ENCODE results near the gene PAK5. TPM values are rescaled to one million over a fixed set of nuclear protein-coding genes. Genes with fewer than 3 reads are reported as not detected.

PAK5 gene
- polyA plus RNA-seq, 3 donors = 0.32 to 0.45 (median 0.42) TPM

DNA sequence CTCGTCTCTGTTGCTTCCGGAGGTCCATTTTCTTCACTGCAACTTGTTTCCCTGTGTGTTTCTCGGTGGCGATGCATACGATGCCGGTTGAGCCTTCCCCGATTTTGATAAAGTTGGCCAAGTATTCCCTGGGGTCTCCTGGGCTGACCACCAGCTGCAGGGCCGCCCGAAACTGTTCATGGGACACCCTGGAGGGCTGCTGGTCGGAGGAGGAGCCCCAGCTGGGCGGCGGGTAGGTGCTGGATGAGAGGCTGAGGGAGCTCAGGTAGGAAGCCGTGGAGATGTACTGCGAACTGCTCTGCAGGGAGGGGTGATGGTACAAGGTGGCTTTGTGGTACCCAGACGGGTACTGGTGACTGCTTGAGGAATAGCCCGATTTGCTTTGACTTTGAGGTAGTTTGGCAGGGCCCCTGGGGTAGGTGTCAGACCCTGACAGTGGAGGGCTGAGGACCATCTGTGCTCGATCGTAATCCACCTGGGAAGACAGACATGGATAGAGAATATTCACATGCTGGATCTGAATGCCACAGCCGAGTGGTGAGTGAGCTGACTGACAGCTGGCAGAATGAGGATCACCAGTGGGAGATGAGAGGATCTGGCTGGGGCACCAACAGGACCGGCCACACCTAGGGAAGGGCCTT lies 272.8 kb downstream of the PAK5 start:
- DNase-seq (ENCODE audit: extremely low read depth in 1 of 11, low read depth in 9 of 11, low spot score in 4 of 11) = no peak

- no peak for DNase-seq (ENCODE audit: extremely low read depth in 1 of 11, low read depth in 9 of 11, low spot score in 4 of 11)
These were observed 281.5 kb downstream of the PAK5 start for GRCh38 chr20:9557411-9557810.

- no peak for DNase-seq (ENCODE audit: extremely low read depth in 1 of 11, low read depth in 9 of 11, low spot score in 4 of 11)
These were observed 283.1 kb downstream of the PAK5 start for GRCh38 chr20:9555781-9556180.

DNA sequence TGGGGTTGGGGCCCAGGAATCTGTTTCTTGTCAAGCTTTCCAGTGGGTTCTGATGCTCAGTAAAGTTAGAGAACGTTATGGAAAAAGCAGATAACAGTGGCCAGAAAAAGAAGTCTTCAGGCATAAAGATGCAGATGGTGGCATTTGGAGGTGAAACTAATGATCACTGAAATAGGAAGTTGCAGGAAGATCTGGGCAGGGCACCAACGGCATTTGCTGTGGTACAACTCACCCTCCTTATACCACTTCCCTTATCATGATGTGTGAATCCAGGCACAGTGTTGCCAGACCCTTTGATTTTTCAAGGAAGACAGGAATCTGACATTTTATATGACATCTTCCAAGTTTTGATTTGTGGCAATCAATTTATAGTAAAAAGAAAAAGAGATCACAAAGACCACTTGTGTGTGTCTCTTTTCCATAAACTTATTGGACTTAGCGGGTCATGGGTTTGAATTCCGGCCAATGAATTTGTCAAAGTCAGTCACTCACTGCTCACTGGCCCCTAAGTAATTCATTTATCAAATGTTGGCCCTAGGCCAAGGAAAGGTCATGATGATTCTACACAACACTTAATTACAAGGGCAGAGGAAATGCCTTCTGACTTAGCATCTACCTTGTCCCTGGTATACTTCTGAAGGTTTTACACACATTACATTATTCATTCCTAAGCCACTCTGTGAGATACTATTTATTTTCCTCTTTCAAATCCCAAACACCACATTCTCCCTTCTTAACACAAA lies 286.9 kb downstream of the PAK5 start:
- DNase-seq (ENCODE audit: extremely low read depth in 1 of 11, low read depth in 9 of 11, low spot score in 4 of 11) = no peak

DNA sequence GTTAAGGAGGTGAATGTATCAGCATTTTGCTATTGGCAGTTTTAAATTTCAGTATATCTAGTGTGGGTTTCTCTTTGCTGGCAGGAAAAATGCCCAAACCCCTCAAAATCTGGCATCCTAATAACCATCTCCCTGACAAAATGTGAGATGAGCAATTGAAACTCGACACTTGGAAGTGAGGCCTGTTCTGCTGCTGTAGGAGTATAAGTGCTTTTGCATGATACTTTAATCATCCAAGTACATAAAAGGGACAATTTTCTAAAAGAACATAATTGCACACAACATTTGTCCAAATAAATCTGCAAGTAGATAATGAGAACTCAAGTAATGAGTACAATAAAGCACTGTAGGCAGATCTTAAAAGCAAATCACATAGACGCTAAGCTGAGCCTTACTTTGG lies 288.0 kb downstream of the PAK5 start:
- no peak for DNase-seq (ENCODE audit: extremely low read depth in 1 of 11, low read depth in 9 of 11, low spot score in 4 of 11)

GRCh38 chr20:9550283-9550682 lies 288.6 kb downstream of the PAK5 start:
- DNase-seq (ENCODE audit: extremely low read depth in 1 of 11, low read depth in 9 of 11, low spot score in 4 of 11) = no peak

GRCh38 chr20:9543214-9543613 lies 295.7 kb downstream of the PAK5 start:
- DNase-seq (ENCODE audit: extremely low read depth in 1 of 11, low read depth in 9 of 11, low spot score in 4 of 11) = no peak

DNA sequence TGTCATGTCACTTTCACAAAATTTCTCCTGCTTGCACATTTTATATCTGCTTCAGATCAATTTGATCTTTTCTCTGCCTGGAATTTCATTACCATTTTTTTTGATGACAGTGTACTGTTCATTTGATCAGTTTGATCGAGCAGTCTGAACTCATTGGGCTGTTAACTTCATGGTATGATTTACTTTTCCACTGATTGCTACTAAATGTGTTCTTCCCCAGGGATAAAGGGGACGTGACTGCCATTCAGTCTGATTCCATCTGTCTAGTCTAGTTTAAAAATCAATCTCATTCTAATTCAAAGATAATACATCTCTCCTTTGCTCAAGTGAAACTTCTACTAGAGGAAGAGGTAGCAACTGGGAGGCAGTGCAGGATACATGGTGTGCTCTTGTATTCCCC lies 303.4 kb downstream of the PAK5 start:
- DNase-seq (ENCODE audit: extremely low read depth in 1 of 11, low read depth in 9 of 11, low spot score in 4 of 11) = no peak

DNA sequence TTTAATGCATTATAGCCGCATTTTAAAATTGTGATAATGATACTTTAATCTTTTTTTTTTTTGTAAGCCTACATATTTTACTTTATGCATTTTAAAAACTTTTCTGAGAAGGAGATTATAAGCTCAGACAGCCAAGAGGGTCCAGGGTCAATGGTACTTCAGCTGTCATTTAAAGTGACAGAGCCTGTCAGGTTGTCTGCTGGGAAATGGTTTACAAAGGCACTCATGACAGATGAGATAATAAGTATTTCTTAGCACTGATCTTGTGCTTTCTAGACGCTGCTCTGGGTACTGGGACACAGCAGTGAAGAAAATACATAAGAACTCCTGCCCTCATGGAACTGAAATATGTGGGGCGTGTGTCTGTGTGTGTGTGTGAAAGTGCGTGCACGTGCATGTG lies 304.9 kb downstream of the PAK5 start:
- no peak for DNase-seq (ENCODE audit: extremely low read depth in 1 of 11, low read depth in 9 of 11, low spot score in 4 of 11)

GRCh38 chr20:9532069-9532838 lies 306.6 kb downstream of the PAK5 start:
- DNase-seq (ENCODE audit: extremely low read depth in 1 of 11, low read depth in 9 of 11, low spot score in 4 of 11) = no peak

DNA sequence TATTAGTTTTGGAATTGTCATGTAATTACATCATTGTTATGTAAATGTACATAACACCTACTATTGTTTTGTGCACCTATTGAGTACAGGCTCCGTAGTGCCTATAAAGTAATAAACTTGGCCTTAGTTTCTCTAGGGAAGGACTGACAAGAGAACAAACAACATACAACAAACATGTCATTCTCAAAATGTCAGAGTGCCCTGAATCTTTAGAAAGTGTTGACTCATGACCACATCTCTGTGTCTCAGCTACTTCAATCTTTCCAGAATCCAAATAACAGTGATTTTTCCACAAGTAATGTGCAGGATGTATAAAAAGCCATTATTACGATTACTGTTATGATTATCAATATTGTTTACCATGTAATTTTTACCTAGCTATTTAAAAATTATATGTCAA lies 307.3 kb downstream of the PAK5 start:
- DNase-seq (ENCODE audit: extremely low read depth in 1 of 11, low read depth in 9 of 11, low spot score in 4 of 11) = no peak

DNA sequence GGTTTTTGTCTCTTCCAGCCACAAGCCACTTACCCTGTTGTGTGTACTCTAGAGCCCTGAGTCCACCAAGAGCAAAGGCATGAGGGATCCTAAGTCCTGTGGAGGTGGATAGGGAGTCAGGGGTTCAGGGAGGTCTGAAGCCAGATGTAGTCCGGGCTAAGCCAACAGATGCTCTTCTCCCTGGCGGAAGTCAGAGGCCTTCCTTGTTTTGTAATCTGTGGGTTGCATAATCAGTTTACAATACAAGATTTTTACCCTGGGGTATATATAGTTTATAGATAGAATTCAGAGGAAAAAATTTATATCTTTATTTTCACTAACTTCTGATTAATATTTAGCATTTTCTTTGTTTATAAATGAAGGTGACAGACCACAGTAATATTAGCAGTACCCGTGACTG lies 315.2 kb downstream of the PAK5 start:
- no peak for DNase-seq (ENCODE audit: extremely low read depth in 1 of 11, low read depth in 9 of 11, low spot score in 4 of 11)

DNA sequence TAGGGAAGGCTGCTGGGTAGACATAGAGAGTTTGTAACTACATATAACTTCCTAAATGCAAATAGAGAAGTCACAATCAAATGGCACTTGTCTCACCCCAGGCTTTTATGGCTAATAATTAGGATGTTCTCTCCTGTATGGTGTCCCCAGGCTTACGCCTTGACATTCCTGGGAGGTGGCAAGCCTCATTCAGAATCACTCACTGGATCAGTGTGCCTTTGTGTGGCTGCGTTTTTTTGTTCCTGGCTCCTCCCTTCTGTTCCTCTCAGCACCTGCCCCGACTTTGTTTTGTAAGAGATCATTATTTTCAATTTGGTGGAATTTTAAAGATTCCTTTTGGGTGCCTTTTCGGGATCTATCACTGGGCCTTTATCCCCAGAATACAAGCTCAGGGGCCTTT lies 318.8 kb downstream of the PAK5 start:
- no peak for DNase-seq (ENCODE audit: extremely low read depth in 1 of 11, low read depth in 9 of 11, low spot score in 4 of 11)

DNA sequence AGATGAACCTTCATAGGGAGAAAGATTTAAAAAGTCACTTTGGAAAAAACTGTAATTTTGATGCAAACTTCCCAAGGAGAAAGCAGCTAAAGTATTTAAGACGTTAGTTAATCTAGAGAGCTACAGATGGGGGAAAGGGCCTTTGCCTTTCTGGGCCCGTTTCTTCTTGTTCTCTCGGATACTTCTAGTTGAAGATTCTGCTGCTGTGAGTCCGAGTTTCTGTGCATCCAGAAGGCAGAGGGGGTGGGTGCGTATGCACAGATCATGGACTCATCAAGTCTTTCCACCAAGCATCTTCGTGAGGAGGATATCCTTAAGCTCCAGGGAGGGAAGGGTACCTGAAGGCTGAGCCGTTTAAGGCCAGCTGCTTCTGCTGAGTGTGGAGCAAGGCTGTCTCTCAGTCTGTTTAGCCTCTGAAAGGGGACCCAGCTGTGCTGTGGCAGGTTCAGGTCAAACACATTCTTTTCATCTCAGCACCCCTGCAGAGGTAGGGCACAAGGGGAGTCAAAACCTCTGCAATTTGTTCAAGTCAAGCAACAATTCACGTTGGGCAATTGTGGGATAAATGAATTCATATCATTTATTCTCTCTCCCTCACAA lies 320.2 kb downstream of the PAK5 start:
- DNase-seq (ENCODE audit: extremely low read depth in 1 of 11, low read depth in 9 of 11, low spot score in 4 of 11) = no peak

DNA sequence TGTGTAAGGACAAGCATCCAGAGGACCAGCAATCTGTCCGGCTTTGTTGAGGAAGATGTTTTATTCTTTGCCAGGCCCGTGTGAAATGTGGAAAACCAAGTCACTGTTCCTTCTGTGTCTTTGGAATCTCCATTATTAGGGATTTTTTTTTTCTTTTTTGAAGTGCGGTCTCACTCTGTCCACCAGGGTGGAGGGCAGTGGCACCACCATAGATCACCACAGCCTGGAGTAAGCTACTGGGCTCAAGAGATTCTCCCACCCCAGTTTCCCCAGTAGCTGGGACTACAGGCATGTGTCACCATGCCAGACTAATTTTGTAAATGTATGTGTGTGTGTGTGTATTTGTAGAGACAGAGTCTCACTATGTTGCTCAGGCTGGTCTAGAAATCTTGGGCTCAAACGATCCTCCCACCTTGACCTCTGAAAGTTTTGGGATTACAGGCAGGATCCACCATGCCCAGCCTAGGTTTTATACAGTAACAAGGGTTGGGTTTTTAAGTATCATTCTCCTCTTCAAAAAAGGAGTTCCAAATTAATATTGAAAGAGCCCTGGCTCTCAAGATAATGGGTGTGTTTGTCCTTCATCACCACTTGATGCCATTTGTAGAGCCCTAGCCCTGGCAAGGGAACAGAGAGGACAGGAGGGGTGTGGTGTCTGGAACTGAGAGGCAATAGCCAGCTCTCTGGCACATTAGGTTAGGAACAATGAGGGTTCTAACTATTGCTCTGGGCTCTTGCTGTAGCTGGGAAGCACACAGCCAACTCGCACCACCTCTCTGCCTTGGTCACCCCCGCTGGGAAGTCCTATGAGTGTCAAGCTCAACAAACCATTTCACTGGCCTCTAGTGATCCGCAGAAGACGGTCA lies 321.3 kb downstream of the PAK5 start:
- DNase-seq (ENCODE audit: extremely low read depth in 1 of 11, low read depth in 9 of 11, low spot score in 4 of 11) = no peak

DNA sequence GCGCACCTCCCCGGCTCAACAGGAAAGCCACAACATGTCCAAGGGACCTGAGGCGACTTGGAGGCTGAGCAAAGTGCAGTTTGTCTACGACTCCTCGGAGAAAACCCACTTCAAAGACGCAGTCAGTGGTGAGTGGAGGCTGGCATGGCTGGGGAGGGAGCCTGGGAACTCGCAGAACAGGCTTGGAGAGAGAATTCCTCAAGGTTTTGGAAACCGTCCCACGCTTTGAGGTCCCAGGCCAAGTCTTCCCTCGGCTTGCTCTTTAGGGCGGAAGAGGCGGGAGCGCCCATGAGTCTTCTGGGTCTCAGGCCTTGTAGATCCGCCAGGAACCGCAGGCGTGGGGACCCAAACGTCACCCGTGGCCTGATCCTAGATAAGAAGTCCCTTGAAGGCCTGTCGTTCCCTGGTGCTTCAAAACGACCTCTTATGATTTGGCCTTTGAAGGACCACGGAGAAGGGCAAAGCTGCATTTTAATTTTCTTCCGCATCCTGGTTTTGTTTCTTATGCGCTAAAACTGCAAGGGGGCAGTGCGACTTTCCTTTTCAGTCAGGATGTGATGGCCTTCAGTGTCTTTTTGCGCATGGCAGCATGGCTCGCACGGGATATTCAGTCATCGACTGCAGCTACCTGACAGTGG lies 322.5 kb downstream of the PAK5 start:
- DNase-seq (ENCODE audit: extremely low read depth in 1 of 11, low read depth in 9 of 11, low spot score in 4 of 11) = no peak

GRCh38 chr20:9515741-9516233 lies 323.1 kb downstream of the PAK5 start:
- no peak for DNase-seq (ENCODE audit: extremely low read depth in 1 of 11, low read depth in 9 of 11, low spot score in 4 of 11)

- DNase-seq (ENCODE audit: extremely low read depth in 1 of 11, low read depth in 9 of 11, low spot score in 4 of 11) = no peak
These were observed 323.7 kb downstream of the PAK5 start for GRCh38 chr20:9515214-9515585.
